Measurements from ENCODE around the gene DOK3.

Gene DOK3

GRCh38 chr5:177477701-177478477, 31.7 kb downstream of the DOK3 start:
- no peak for FAIRE-seq

GRCh38 chr5:177476531-177477233, 32.9 kb downstream of the DOK3 start:
- no peak for FAIRE-seq

GRCh38 chr5:177475563-177476427, 33.8 kb downstream of the DOK3 start:
- FAIRE-seq: no peak

- FAIRE-seq: no peak
Observed at GRCh38 chr5:177474846-177475562, 34.6 kb downstream of the DOK3 start.

DNA sequence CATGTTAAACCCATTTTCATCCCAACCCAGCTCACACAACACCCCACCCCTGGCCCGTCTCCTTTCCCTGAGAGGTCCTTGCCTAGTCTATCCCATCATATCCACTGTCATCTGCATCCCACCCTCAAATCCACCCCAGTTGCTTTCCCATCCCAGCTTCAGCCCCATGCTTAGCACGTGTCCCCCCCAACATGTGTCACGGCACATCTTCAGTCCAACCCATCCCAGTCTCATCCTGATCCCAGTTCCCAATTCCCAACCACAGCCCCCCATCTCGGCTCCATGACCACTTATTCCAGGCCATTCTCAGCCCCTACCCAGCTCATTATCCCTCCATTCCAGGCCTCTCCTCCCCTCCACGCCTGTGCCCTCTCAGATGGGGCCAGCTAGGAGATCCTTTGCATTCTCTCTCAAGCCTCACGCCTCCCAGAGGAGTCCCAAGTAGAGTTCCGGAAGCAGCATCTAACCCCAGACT, 35.6 kb downstream of the DOK3 start:
- FAIRE-seq: no peak

- FAIRE-seq: no peak
Observed at GRCh38 chr5:177473443-177474001, 36.1 kb downstream of the DOK3 start, which contains the start of gene DBN1. DBN1 (minus strand) TSS chr5:177473634; CDS start chr5:177473521, 113 bp downstream.

GRCh38 chr5:177472460-177473442, 36.9 kb downstream of the DOK3 start:
- no peak for FAIRE-seq

GRCh38 chr5:177471610-177472356, 37.8 kb downstream of the DOK3 start:
- no peak for FAIRE-seq

GRCh38 chr5:177470759-177471536, 38.7 kb downstream of the DOK3 start:
- no peak for FAIRE-seq

DNA sequence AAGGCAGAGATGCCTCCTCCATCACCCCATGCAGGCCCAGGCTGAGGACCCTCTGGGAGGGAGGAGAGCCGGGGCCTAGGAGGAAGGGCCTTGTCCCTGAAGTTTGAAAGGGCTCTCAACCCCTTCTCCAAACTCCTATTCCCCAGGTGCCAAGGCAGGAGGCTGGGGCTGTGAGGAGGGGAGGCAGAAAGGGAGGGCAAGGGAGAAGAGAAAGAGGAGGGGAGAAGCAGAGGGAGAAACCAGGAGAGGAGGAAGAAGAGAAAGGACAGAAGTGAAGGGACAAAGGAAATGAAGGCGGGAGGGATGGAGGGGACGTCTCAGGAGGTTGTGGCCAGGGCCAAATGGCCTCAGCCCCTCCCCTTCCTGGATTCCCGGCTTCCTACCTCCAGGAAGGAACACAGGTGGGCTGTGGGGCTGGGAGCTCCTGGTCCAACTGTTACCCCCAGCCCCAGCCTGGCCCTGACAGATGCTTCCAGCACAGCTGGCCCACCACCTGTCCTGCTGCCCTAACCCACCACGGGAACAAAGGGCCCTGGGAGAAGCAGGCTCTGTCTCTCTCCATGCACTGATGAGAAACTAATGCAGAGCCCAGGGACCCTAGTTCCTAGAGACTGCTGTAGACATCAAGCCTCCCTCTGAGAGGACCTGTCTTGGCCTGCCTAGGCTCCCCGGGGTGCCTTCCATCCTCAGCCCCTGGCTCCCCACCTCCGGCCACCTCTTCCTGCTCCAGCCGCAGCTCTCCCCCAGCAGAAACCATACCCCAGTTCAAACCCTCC, 39.7 kb downstream of the DOK3 start:
- FAIRE-seq: no peak

DNA sequence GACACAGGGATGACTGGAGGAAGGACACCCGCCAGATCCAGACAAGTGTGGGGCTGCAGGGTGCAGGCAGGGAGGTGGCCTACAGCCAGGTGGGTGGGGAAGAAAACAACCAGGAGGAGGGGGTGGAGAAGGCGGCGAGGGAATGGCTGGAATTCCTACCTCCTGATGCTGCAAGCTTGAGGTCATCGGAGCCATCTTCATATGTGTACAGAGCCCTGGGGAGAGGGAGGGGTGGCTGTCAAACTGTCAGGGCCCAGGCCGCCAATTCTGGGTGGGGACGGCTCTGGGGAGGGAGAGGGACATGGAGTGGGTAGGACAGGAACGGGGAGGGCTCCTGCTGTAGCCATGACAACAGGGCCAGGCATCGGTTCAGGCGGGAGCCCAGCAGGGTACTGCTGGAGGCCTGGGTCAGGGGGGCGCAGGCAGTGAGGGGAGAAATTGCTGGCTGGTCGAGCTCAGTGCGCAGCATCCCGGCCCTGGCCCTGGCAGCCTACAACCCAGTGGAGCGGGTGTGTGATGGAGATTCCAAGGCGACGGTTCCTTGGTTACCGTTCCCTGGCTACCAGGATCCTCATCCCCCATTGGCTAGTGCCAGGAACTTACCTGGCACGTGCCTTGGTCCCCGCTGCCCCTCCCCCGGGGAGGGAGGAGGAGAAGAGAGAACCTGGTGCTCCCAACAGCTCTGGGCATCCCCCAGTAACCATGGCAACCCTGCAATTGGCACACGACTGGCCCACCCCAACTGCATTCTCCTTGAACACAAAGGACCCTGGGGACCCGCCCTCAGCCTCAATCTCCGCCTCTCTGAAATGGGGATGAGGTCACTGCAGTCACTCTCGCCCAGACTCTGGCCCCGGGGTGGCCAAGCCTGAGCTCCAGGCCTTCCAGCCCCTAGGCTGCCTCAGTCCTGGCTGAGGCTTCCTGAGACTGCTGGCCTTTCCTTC, 40.7 kb downstream of the DOK3 start:
- no peak for FAIRE-seq

DNA sequence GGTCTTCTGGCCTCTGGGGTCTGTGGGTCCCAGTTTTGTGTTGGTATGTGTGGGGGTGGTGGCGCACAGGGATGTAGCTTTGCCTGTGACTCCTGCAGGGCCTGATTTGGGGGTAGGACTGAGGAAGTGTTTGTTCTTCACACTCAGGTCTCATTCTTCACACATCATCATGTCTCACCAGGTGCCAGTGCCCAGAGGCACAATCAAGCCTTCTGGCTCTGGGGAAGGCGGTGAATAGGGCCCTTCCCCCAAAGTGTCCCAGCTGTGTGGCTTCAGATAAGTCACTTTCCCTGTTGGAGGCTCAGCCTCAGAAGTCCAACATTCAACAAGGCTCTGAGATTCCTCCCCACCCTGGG, 41.3 kb downstream of the DOK3 start:
- no peak for FAIRE-seq

GRCh38 chr5:177467436-177467835, 42.2 kb downstream of the DOK3 start:
- FAIRE-seq: no peak

DNA sequence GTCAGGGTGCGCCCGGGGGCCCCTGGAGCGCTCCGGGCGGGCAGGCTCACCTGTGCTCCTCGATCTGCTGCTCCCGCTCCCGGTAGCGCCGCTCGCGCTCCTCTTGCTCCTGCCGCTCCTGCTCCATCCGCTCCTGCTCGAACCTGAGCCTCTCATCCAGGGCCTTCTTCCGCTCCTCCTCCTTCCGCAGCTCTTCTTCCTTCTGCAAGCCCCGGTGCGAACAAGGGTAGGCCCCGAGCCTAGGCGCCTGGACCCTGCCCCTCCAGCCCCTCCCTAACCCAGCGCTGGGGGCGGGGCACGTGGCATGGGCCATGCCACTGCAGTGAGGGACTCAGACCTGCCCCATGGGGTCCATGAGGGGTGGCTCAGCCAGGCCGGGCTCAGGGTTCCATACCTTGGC, 42.8 kb downstream of the DOK3 start:
- no peak for FAIRE-seq

- FAIRE-seq: no peak
Observed at GRCh38 chr5:177465044-177465443, 44.6 kb downstream of the DOK3 start.

DNA sequence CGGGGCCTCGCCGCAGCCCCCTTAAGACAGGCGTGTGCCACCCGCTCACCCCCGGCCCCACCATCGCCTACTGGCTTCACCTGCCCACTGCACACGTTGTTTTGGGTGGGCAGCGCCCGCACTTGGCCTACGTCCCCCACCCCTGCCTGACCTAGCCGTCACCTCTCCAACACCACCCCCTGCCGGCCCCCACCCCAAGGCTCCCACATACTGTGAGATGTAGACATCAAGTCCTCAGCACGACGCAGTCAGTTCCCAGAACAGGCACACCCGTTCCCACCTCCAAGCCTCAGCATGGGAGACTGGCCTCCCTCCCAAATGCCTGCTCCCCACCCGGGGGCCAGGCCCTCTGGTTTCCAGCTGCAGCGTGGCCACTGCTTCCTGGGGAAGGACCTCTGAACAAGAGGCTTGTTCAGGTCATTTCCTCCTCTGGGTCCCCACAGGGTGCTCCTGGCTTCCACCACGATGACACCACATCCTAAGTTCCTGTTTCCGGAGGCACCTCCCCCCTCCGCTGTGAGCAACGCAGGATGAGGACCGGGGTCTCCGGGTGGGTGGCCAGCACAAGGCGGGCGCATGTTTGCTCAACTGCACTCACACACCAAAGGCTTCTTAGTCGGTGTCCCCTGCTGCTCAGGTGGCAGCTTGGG, 47.5 kb downstream of the DOK3 start:
- no peak for FAIRE-seq
